ENCODE results near the gene ATE1.

DNA sequence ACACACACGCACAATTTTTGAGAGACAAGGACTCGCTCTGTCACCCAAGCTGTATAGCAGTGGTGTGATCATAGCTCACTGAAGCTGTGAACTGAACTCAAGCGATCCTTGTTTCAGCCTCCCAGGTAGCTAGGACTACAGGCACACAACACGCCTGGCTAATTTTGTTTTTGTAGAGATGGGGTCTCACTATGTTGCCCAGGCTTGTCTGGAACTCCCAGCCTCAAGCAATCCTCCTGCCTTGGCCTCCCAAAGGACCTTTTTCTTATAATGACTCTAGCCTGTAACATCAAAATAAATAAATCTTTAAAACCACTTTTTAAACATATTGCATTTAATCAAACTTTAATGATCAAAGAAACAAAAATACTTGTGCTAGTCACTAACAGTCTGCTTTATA lies 188.7 kb downstream of the ATE1 start:
- TF ChIP-seq, protein P1, sequence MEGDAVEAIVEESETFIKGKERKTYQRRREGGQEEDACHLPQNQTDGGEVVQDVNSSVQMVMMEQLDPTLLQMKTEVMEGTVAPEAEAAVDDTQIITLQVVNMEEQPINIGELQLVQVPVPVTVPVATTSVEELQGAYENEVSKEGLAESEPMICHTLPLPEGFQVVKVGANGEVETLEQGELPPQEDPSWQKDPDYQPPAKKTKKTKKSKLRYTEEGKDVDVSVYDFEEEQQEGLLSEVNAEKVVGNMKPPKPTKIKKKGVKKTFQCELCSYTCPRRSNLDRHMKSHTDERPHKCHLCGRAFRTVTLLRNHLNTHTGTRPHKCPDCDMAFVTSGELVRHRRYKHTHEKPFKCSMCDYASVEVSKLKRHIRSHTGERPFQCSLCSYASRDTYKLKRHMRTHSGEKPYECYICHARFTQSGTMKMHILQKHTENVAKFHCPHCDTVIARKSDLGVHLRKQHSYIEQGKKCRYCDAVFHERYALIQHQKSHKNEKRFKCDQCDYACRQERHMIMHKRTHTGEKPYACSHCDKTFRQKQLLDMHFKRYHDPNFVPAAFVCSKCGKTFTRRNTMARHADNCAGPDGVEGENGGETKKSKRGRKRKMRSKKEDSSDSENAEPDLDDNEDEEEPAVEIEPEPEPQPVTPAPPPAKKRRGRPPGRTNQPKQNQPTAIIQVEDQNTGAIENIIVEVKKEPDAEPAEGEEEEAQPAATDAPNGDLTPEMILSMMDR (IDR thresholded peaks at IDR 0.05; ENCODE audit: poor library complexity), result no peak
- TF ChIP-seq EZH2 (IDR thresholded peaks at IDR 0.05; ENCODE audit: borderline replicate concordance) (no peak), EZH2phosphoT487 (IDR thresholded peaks at IDR 0.05; ENCODE audit: low read depth, severe bottlenecking, unreplicated experiment) (no peak)

All from hepatocyte (in vitro differentiated cells).